GM18951 (cell line): ENCODE results near the gene RTF2.
"Not testable (repeated sequence)": the region's sequence is repeated elsewhere in the genome, so short reads cannot be mapped to it uniquely, and the experiment has no call there.

ENCODE experiments used
- POLR2A ChIP-seq: IDR thresholded peaks from 4 replicates; pipeline ENCODE4 v1.6.1; 2011; ENCODE audit warnings: mild to moderate bottlenecking; ENCODE audit not compliant: insufficient read length, insufficient read depth; ENCODE audit errors: extremely low read depth
- in situ Hi-C: fragments of 300-500 bp; cut with MboI; formaldehyde crosslinking; loops from one replicate; pipeline ENCODE4 v1.12.0; 2022; ENCODE audit warnings: low sequenced_read_pairs, mixed read lengths, inconsistent platforms; ENCODE audit not compliant: unreplicated experiment

The RTF2 gene

GRCh38 chr20:56519551-56519950 is 51.1 kb downstream of the RTF2 start:
- no peak for TF ChIP-seq POLR2A
- in situ Hi-C loops, result no loop called here

- no peak for TF ChIP-seq POLR2A
- in situ Hi-C loops, result no loop called here
These were observed 51.8 kb downstream of the RTF2 start for GRCh38 chr20:56520180-56520579.

DNA sequence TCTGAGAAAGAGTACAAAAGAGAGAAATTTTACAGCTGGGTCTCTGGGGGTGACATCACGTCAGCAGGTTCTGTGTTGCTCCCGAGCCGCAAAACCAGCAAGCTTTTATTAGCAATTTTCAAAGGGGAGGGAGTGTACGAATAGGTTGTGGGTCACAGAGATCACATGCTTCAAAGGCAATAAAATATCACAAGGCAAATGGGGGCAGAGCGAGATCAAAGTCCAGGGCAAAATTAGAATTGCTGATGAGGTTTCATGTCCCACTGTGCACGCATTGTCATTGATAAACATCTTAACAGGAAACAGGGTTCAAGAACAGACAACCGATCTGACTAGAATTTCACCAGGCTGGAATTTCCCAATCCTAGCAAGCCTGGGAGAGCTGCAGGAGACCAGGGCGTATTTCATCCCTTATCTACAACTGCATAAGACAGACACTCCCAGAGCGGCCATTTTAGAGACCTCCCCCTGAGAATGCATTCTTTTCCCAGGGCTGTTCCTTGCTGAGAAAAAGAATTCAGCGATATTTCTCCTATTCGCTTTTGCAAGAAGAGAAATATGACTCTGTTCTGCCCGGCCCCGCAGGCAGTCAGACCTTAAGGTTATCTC is 52.4 kb downstream of the RTF2 start:
- in situ Hi-C loops, result not testable (repeated sequence)

GRCh38 chr20:56522311-56522710 is 53.9 kb downstream of the RTF2 start:
- no peak for TF ChIP-seq POLR2A

DNA sequence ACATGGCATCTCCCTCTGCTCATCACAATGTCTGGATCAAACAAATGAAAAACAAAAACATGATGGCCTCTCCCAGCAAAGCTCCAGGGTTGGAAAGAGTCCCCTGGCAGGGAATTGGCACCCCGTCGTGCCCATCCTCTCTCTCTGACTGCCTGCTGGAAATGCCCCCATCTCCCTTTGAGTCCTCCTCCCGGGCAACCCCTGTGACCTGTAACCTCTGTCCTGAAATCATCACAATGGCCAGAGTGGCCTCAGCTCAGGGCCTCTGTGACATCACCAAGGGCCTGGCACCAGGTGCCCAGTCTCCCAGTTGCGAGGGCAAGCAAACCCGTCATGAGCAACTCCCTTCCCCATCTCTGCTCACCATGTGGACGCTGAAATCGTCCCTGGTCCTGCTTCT is 56.0 kb downstream of the RTF2 start, which contains the start of gene FAM209A:
TSS of gene FAM209A (plus strand) at position 301 of the 400 bp plus-strand sequence. CDS start at position 366, 65 bp downstream.
- in situ Hi-C loops, result not testable (repeated sequence)

More at GRCh38 chr20:56522311-56522710, 53.9 kb downstream of the RTF2 start:
- in situ Hi-C loops, result no loop called here

DNA sequence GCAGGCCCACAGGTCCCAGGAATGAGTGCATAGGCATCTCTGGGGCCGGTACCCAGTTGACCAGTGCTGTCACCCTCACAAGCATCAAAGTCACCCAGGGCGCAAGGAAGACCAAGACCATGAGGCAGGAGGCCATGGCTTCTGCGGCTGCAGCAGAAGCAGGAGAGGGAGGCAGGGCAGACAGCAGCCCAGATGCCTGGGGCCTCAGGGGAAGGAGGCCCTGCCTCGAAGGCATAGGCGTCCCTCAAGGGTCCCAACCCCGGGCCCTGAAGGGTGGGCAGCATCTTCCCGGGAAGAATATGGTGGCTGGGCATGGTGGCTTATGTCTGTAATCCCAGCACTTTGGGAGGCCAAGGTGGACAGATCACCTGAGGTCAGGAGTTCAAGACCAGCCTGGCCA is 59.1 kb downstream of the RTF2 start:
- TF ChIP-seq POLR2A, result no peak

DNA sequence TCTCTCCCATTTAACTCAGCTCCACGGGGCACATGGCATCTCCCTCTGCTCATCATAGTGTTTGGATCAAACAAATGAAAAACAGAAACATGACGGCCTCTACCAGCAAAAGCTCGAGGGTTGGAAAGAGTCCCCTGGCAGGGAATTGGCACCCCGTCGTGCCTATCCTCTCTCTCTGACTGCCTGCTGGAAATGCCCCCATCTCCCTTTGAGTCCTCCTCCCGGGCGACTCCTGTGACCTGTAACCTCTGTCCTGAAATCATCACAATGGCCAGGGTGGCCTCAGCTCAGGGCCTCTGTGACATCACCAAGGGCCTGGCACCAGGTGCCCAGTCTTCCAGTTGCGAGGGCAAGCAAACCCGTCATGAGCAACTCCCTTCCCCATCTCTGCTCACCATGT is 64.5 kb downstream of the RTF2 start, which contains the start of gene FAM209B:
TSS of gene FAM209B (plus strand) at position 301 of the 400 bp plus-strand sequence. CDS start at position 397, 96 bp downstream.
- in situ Hi-C loops, result not testable (repeated sequence)

More for the DNA sequence above, 59.1 kb downstream of the RTF2 start:
- in situ Hi-C loops, result no loop called here

DNA sequence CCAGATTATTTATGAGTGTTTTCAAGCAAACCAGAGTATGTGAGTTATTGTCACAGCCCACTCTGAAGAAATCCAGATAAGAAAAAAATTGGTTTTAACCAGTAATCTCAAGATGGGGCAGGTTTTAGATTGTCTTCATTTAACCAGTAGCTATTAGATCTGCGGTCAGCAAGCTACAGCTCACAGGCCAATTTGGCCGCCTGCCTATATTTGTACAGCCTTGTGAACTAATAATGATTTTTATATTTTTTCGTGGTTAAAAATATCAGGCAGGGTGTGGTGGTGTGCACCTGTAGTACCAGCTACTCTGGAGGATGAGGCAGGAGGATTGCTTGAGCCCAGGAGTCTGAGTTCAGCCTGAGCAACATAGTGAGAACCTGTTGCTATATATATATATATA is 69.6 kb downstream of the RTF2 start:
- in situ Hi-C loops, result no loop called here
- TF ChIP-seq POLR2A, result no peak

DNA sequence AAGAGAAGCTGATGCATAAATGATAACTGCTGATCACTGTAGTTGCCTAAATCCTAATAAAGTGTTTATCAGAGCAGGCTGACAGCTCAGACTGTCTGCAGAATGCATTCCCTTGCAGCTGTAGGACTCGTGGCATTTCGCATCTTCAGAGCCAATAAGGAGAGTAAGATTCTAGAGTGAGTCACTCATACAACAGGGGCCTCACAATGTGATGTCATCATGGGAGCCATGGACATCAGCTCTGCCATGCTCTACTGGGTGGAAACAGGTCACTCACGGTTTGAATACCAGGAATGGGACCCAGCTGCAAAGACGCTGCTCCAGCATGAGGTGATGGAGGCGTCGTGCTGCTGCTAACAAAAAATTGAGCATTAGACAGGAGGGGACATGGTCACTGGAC is 72.0 kb downstream of the RTF2 start:
- TF ChIP-seq POLR2A, result no peak
- in situ Hi-C loops, result no loop called here

DNA sequence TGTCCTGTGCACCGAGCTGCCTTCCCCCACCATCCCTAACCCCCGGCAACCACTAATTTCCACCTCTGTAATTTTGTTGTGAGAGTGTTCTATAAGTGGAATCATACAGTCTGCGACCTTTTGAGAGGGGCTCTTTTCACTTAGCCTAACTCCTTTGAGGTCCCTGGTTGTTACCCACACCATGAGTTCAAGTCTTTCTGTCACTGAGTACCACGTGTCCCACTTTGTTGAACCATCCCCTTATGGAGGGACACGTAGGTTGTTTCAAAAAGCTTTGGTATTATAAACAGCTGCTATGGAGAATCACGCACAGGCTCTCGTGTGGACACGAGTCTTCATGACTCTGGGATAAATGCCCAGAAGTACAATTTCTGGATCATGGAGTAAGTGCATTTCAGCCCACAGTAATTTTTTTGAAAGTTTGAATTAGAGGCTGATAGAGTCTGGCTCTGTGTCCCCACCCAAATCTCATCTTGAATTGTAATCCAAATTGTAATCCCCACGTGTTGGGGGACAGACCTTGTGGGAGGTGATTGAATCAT is 74.1 kb downstream of the RTF2 start:
- TF ChIP-seq POLR2A, result no peak
- in situ Hi-C loops, result no loop called here

DNA sequence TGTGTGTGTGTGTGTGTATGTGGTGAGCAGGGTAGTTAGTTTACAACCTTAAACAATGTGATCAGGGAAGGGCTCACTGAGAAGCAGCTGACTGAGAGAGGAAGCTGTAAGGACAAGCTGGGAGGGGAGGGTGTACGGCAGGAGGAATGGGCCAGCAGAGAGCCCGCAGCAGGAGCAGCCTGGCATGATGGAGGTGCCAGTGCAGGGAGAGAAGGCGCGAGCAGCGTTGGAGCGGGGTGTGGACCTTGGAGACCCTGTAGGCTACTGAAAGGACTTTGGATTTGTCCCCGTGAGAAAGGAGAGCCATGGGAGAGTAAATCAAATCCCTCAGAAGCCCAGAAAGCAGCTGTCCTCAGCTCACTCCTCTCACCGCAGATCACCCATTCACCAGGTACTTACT is 83.1 kb downstream of the RTF2 start:
- in situ Hi-C loops, result no loop called here
- TF ChIP-seq POLR2A, result no peak

GRCh38 chr20:56552911-56553629 is 84.6 kb downstream of the RTF2 start:
- TF ChIP-seq POLR2A, result no peak
- in situ Hi-C loops, result no loop called here

DNA sequence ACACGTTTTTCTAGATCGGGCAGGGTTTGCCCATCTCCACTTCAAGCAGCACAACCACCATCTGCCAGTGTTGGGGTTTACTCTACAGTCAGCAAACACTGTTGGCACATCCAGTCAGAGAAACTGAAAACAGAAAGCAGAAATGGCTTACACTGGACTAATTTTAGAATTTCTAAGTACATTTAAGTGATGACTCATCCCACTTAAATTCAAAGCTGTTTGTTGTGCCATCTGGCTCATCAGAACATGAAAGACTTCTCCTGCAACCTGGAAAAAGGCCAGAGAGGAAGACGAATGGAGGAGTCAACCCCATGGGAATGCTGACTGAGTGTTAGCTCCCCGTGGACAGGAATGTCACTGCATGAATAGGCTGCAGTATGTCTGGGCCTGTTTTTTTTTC is 86.4 kb downstream of the RTF2 start:
- TF ChIP-seq POLR2A, result no peak
- in situ Hi-C loops, result no loop called here

- no peak for TF ChIP-seq POLR2A
- in situ Hi-C loops, result no loop called here
These were observed 90.5 kb downstream of the RTF2 start for GRCh38 chr20:56558968-56559367.

DNA sequence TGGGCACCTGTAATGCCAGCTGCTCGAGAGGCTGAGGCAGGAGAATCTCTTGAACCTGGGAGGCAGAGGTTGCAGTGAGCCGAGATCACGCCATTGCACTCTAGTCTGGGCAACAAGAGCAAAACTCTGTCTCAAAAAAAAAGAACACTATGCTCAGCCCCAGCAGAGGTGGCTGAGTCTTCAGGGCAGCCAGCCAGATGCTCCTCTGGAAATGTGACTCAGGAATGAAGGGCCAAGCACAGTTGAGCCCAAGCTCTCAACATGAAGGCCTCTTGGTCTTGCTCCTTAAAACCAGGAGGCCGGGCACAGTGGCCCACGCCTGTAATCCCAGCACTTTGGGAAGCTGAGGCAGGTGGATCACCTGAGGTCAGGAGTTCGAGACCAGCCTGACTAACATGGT is 96.1 kb downstream of the RTF2 start:
- in situ Hi-C loops, result not testable (repeated sequence)
